Calu3 (cell line): ENCODE data around the gene HECW1. TPM values are rescaled to one million over a fixed set of nuclear protein-coding genes. Genes with fewer than 3 reads are reported as not detected.

Experiments used
- BruUV-seq: library from RNA; stranded (reverse); fragments of 400-500 nt; replicated peaks from 2 replicates; lab custom pipeline; 2021; lab: Mats Ljungman, UMichigan
- CTCF ChIA-PET: fragments of 300-600 bp; sonication (Branson Sonifier 250); formaldehyde crosslinking; loops from one replicate; lab custom pipeline; 2022; ENCODE audit warnings: antibody characterized with exemption; lab: Charles Lee
- DNase-seq: peaks from one replicate; pipeline ENCODE4 v3.0.0; 2022
- H3K27ac Mint-ChIP-seq: one replicate; pipeline ENCODE4 v1.8.0; 2022; ENCODE audit warnings: mixed read lengths; ENCODE audit not compliant: unreplicated experiment
- H3K27me3 Mint-ChIP-seq: one replicate; pipeline ENCODE4 v1.8.0; 2022; ENCODE audit warnings: mixed read lengths; ENCODE audit not compliant: unreplicated experiment
- H3K36me3 Mint-ChIP-seq: one replicate; pipeline ENCODE4 v1.8.0; 2022; ENCODE audit warnings: mild to moderate bottlenecking, moderate library complexity, mixed read lengths; ENCODE audit not compliant: insufficient read depth, unreplicated experiment
- H3K4me1 Mint-ChIP-seq: one replicate; pipeline ENCODE4 v1.8.0; 2022; ENCODE audit warnings: mild to moderate bottlenecking, low read depth, mixed read lengths; ENCODE audit not compliant: unreplicated experiment
- H3K4me3 Mint-ChIP-seq: one replicate; pipeline ENCODE4 v1.8.0; 2022; ENCODE audit warnings: mild to moderate bottlenecking, low read depth, moderate library complexity, mixed read lengths; ENCODE audit not compliant: unreplicated experiment
- H3K9me3 Mint-ChIP-seq: one replicate; pipeline ENCODE4 v1.8.0; 2022; ENCODE audit warnings: low read depth, mixed read lengths; ENCODE audit not compliant: unreplicated experiment
- CTCF ChIP-seq: fragments of 200-600 bp; IDR thresholded peaks from one replicate; pipeline ENCODE4 v1.8.0; 2022; ENCODE audit warnings: antibody characterized with exemption; ENCODE audit not compliant: unreplicated experiment
- intact Hi-C: fragments of 100-400 bp; cut with micrococcal nuclease; formaldehyde crosslinking; loops from one replicate; pipeline ENCODE4 v1.10.0; 2022; ENCODE audit not compliant: unreplicated experiment
- total RNA-seq: library from RNA; stranded (reverse); gene quantifications from 2 replicates; pipeline ENCODE4 v1.2.3, GENCODE V29; 2022

The HECW1 gene
- total RNA-seq, 1 experiment from 2014 or later, result 0.33 TPM

- H3K27ac Mint-ChIP-seq, result no peak overlapping the region
- H3K4me1 Mint-ChIP-seq, result peaks cover 11% of the 10 kb centered on the region
- H3K4me3 Mint-ChIP-seq, result no peak overlapping the region
- intact Hi-C loops, result no loop called here
- no peaks in the 10 kb centered on the region for H3K36me3 Mint-ChIP-seq
- no TSS peak for BruUV-seq
- DNase-seq, result peak; percentile 47
- CTCF ChIA-PET, result interaction anchor here (0.6 to 1.3 kb wide), 3 partner anchors 10 to 283 kb away, joined by 3 to 6 read pairs (median 4); partner anchors contain the start of gene STK17A
- no peak for TF ChIP-seq CTCF
- no peaks in the 10 kb centered on the region for H3K27me3 Mint-ChIP-seq
- peaks cover 5% of the 10 kb centered on the region for H3K9me3 Mint-ChIP-seq
Observed at GRCh38 chr7:43501870-43502269, 389.4 kb downstream of the HECW1 start.

- no peak for DNase-seq
- intact Hi-C loops, result no loop called here
- TF ChIP-seq CTCF, result no peak
- H3K36me3 Mint-ChIP-seq, result no peaks in the 10 kb centered on the region
- peaks cover 11% of the 10 kb centered on the region for H3K4me1 Mint-ChIP-seq
- no peaks in the 10 kb centered on the region for H3K27me3 Mint-ChIP-seq
- H3K9me3 Mint-ChIP-seq, result no peaks in the 10 kb centered on the region
- BruUV-seq, result no TSS peak
- CTCF ChIA-PET, result interaction anchor here (0.6 to 0.7 kb wide), 2 partner anchors 66 to 1183 kb away, joined by 3 read pairs; no protein-coding TSS in a partner anchor
- no peak overlapping the region for H3K4me3 Mint-ChIP-seq
- no peak overlapping the region for H3K27ac Mint-ChIP-seq
Observed at GRCh38 chr7:43502941-43503340, 390.5 kb downstream of the HECW1 start.

GRCh38 chr7:43505412-43505811 is 393.0 kb downstream of the HECW1 start:
- CTCF ChIA-PET, result no interaction called here
- intact Hi-C loops, result no loop called here
- Mint-ChIP-seq H3K9me3 (no peaks in the 10 kb centered on the region), H3K36me3 (no peaks in the 10 kb centered on the region), H3K4me3 (no peak overlapping the region), H3K4me1 (peaks cover 11% of the 10 kb centered on the region), H3K27me3 (no peaks in the 10 kb centered on the region), H3K27ac (no peak overlapping the region)
- no TSS peak for BruUV-seq
- TF ChIP-seq CTCF, result no peak
- no peak for DNase-seq

GRCh38 chr7:43506460-43506859 is 394.0 kb downstream of the HECW1 start:
- H3K27ac Mint-ChIP-seq, result no peak overlapping the region
- intact Hi-C loops, result no loop called here
- CTCF ChIA-PET, result no interaction called here

More at GRCh38 chr7:43506460-43506859, 394.0 kb downstream of the HECW1 start:
- no peaks in the 10 kb centered on the region for H3K36me3 Mint-ChIP-seq
- peaks cover 5% of the 10 kb centered on the region for H3K4me1 Mint-ChIP-seq
- BruUV-seq, result no TSS peak
- TF ChIP-seq CTCF, result no peak
- no peak overlapping the region for H3K4me3 Mint-ChIP-seq
- no peak for DNase-seq
- H3K27me3 Mint-ChIP-seq, result no peaks in the 10 kb centered on the region
- no peaks in the 10 kb centered on the region for H3K9me3 Mint-ChIP-seq
